IMR-90 (cell line): ENCODE results near the gene BRAF. TPM values are rescaled to one million over a fixed set of nuclear protein-coding genes. Genes with fewer than 3 reads are reported as not detected.

Source experiments
- ATAC-seq: fragments of 200-7000 bp; cut with Tn5 transposase; 2 replicates; pipeline ENCODE4 v1.9.1; 2020; ENCODE audit warnings: low read depth, mild to moderate bottlenecking, moderate library complexity
- BruUV-seq: library from RNA; stranded (reverse); fragments of 400-500 nt; replicated peaks from 2 replicates; lab custom pipeline; 2021; lab: Mats Ljungman, UMichigan
- CTCF ChIA-PET: fragments of 300-600 bp; formaldehyde crosslinking; extraction: SDS; loops from one replicate; lab custom pipeline; 2021; ENCODE audit warnings: antibody characterized with exemption; lab: Yijun Ruan, JAX
- POLR2A ChIA-PET: fragments of 300-600 bp; sonication (Branson Sonifier 250); formaldehyde crosslinking; loops from one replicate; lab custom pipeline; 2022; ENCODE audit warnings: antibody characterized with exemption; ENCODE audit not compliant: unreplicated experiment; lab: Charles Lee
- DNase-seq: peaks from one replicate; pipeline ENCODE4 v3.0.0; 2013
- H2AFZ ChIP-seq: replicated peaks from 2 replicates; pipeline ENCODE3; 2013; ENCODE audit warnings: low read length, mild to moderate bottlenecking; ENCODE audit not compliant: poor library complexity
- H2AK5ac ChIP-seq: 2 replicates; pipeline ENCODE4 v1.6.1; 2013; ENCODE audit warnings: low read depth, low read length, inconsistent platforms
- H2AK9ac ChIP-seq: replicated peaks from 2 replicates; pipeline ENCODE3; 2013; ENCODE audit warnings: mild to moderate bottlenecking, low read depth, low read length, moderate library complexity; ENCODE audit not compliant: poor library complexity
- H2BK120ac ChIP-seq: 2 replicates; pipeline ENCODE4 v1.6.1; 2013; ENCODE audit warnings: low read depth, low read length, inconsistent platforms
- H2BK15ac ChIP-seq: 3 replicates; pipeline ENCODE4 v1.6.1; 2013; ENCODE audit warnings: low read depth, low read length, inconsistent platforms
- H2BK20ac ChIP-seq: 2 replicates; pipeline ENCODE4 v1.6.1; 2013; ENCODE audit warnings: low read depth, mild to moderate bottlenecking, inconsistent platforms, low read length, moderate library complexity
- H2BK5ac ChIP-seq: 2 replicates; pipeline ENCODE4 v1.6.1; 2013; ENCODE audit warnings: mild to moderate bottlenecking, low read depth, low read length, inconsistent platforms; ENCODE audit not compliant: poor library complexity, severe bottlenecking
- H3K14ac ChIP-seq: replicated peaks from 2 replicates; pipeline ENCODE4 v1.6.1; 2013; ENCODE audit warnings: low read depth, low read length, inconsistent platforms
- H3K18ac ChIP-seq: 2 replicates; pipeline ENCODE4 v1.6.1; 2013; ENCODE audit warnings: low read depth, low read length, control low read depth
- H3K23ac ChIP-seq: 2 replicates; pipeline ENCODE4 v1.6.1; 2013; ENCODE audit warnings: low read depth, low read length, inconsistent platforms
- H3K27ac ChIP-seq: 2 replicates; pipeline ENCODE4 v1.5.1; 2013; ENCODE audit warnings: mild to moderate bottlenecking, control low read depth, low read length; ENCODE audit not compliant: insufficient read depth
- H3K27me3 ChIP-seq: 2 replicates; pipeline ENCODE4 v1.6.1; 2013; ENCODE audit warnings: low read length; ENCODE audit not compliant: control insufficient read depth, insufficient read depth
- H3K36me3 ChIP-seq: 2 replicates; pipeline ENCODE4 v1.6.1; 2013; ENCODE audit warnings: low read length, mixed read lengths; ENCODE audit not compliant: control insufficient read depth, insufficient read depth
- H3K4ac ChIP-seq: 2 replicates; pipeline ENCODE4 v1.6.1; 2013; ENCODE audit warnings: low read depth, low read length, inconsistent platforms
- H3K4me1 ChIP-seq: 2 replicates; pipeline ENCODE4 v1.6.1; 2013; ENCODE audit warnings: low read length, mixed read lengths; ENCODE audit not compliant: control insufficient read depth, insufficient read depth
- H3K4me2 ChIP-seq: 2 replicates; pipeline ENCODE4 v1.6.1; 2013; ENCODE audit warnings: low read depth, mild to moderate bottlenecking, control low read depth, low read length, moderate library complexity
- H3K4me3 ChIP-seq: 2 replicates; pipeline ENCODE4 v1.5.1; 2013; ENCODE audit warnings: low read depth, mild to moderate bottlenecking, control low read depth, low read length, moderate library complexity; ENCODE audit not compliant: insufficient read depth
- H3K56ac ChIP-seq: 2 replicates; pipeline ENCODE4 v1.6.1; 2013; ENCODE audit warnings: low read length, inconsistent platforms; ENCODE audit not compliant: insufficient read depth; ENCODE audit errors: extremely low read depth
- H3K79me1 ChIP-seq, 2 experiments: 2 replicates each; pipeline ENCODE4 v1.6.1; 2013; ENCODE audit warnings: low read length in 2 of 2, inconsistent platforms in 1 of 2, low read depth in 1 of 2
- H3K9ac ChIP-seq: 2 replicates; pipeline ENCODE4 v1.6.1; 2013; ENCODE audit warnings: low read depth, low read length, control low read depth
- H3K9me1 ChIP-seq: 2 replicates; pipeline ENCODE4 v1.6.1; 2013; ENCODE audit warnings: low read length, inconsistent platforms; ENCODE audit not compliant: insufficient read depth
- H3K9me3 ChIP-seq: 2 replicates; pipeline ENCODE4 v1.6.1; 2013; ENCODE audit warnings: low read length; ENCODE audit not compliant: control insufficient read depth, insufficient read depth
- H4K20me1 ChIP-seq: 2 replicates; pipeline ENCODE4 v1.6.1; 2013; ENCODE audit warnings: low read length, inconsistent platforms; ENCODE audit not compliant: insufficient read depth
- H4K5ac ChIP-seq: 2 replicates; pipeline ENCODE4 v1.6.1; 2013; ENCODE audit warnings: mild to moderate bottlenecking, low read depth, low read length, control low read depth
- H4K8ac ChIP-seq, 2 experiments: 2 replicates each; pipeline ENCODE4 v1.6.1; 2013; ENCODE audit warnings: low read depth in 2 of 2, low read length in 2 of 2, control low read depth in 1 of 2, inconsistent platforms in 1 of 2
- H4K91ac ChIP-seq: 2 replicates; pipeline ENCODE4 v1.6.1; 2013; ENCODE audit warnings: low read depth, low read length, inconsistent platforms; ENCODE audit not compliant: insufficient read depth
- BHLHE40 ChIP-seq: fragments of 150-350 bp; IDR thresholded peaks from 2 replicates; pipeline ENCODE4 v1.6.1; 2016; ENCODE audit warnings: mild to moderate bottlenecking, low read depth, low read length
- CEBPB ChIP-seq: IDR thresholded peaks from 2 replicates; pipeline ENCODE4 v1.6.1; 2012; ENCODE audit warnings: low read depth, low read length, improper control_type of control experiment
- CHD1 ChIP-seq: IDR thresholded peaks from 2 replicates; pipeline ENCODE4 v1.6.1; 2012; ENCODE audit warnings: low read depth, low read length, improper control_type of control experiment
- CTCF ChIP-seq: conservative IDR thresholded peaks from 2 replicates; pipeline ENCODE4 v1.5.1; 2012; ENCODE audit warnings: mild to moderate bottlenecking, low read depth, low read length, improper control_type of control experiment
- ELK1 ChIP-seq: fragments of 150-350 bp; IDR thresholded peaks from 2 replicates; pipeline ENCODE4 v1.6.1; 2016; ENCODE audit warnings: low read depth, mild to moderate bottlenecking, low read length, moderate library complexity, borderline replicate concordance
- FOS ChIP-seq: fragments of 150-350 bp; IDR thresholded peaks from 2 replicates; pipeline ENCODE4 v1.6.1; 2016; ENCODE audit warnings: low read depth, low read length
- MAFK ChIP-seq: IDR thresholded peaks from 2 replicates; pipeline ENCODE4 v1.6.1; 2012; ENCODE audit warnings: low read depth, low read length, improper control_type of control experiment
- MAZ ChIP-seq: IDR thresholded peaks from 2 replicates; pipeline ENCODE4 v1.6.1; 2012; ENCODE audit warnings: low read depth, mild to moderate bottlenecking, low read length, improper control_type of control experiment, moderate library complexity, borderline replicate concordance
- MXI1 ChIP-seq: IDR thresholded peaks from 2 replicates; pipeline ENCODE4 v1.6.1; 2012; ENCODE audit warnings: low read depth, mild to moderate bottlenecking, low read length, moderate library complexity, borderline replicate concordance
- NFE2L2 ChIP-seq: fragments of 150-350 bp; IDR thresholded peaks from 2 replicates; pipeline ENCODE4 v1.6.1; 2016; ENCODE audit warnings: low read depth, mild to moderate bottlenecking, low read length
- POLR2A ChIP-seq: IDR thresholded peaks from 2 replicates; pipeline ENCODE4 v1.6.1; 2012; ENCODE audit warnings: mild to moderate bottlenecking, low read depth, low read length
- RAD21 ChIP-seq: IDR thresholded peaks from 2 replicates; pipeline ENCODE4 v1.6.1; 2012; ENCODE audit warnings: low read length, improper control_type of control experiment
- RCOR1 ChIP-seq: IDR thresholded peaks from 2 replicates; pipeline ENCODE4 v1.6.1; 2012; ENCODE audit warnings: mild to moderate bottlenecking, low read length, improper control_type of control experiment; ENCODE audit not compliant: insufficient replicate concordance
- RFX5 ChIP-seq: IDR thresholded peaks from 2 replicates; pipeline ENCODE4 v1.8.0; 2012; ENCODE audit warnings: low read depth, mild to moderate bottlenecking, low read length, moderate library complexity
- SMC3 ChIP-seq: fragments of 150-350 bp; IDR thresholded peaks from 2 replicates; pipeline ENCODE4 v1.6.1; 2016; ENCODE audit warnings: low read depth, mild to moderate bottlenecking, antibody characterized with exemption, low read length, moderate library complexity
- USF2 ChIP-seq: fragments of 150-350 bp; IDR thresholded peaks from 2 replicates; pipeline ENCODE4 v1.6.1; 2017; ENCODE audit warnings: mild to moderate bottlenecking, antibody characterized with exemption, low read length, low read depth
- WGBS, 2 experiments: methylation state at CpG; one replicate each; pipeline versions ENCODE4 v1.1.5 to v1.1.7; 2013; ENCODE audit warnings: missing lambda C conversion rate in 2 of 2; ENCODE audit not compliant: insufficient read length in 1 of 2; ENCODE audit errors: extremely low coverage in 2 of 2; 5-methylcytosine and 5-hydroxymethylcytosine counted together
- dilution Hi-C: fragments of 300-500 bp; cut with HindIII; formaldehyde crosslinking; loops from one replicate; pipeline ENCODE4 v1.14.3; 2018; ENCODE audit warnings: low sequenced_read_pairs; ENCODE audit not compliant: unreplicated experiment
- in situ Hi-C: fragments of 300-500 bp; cut with MboI; formaldehyde crosslinking; loops from 3 replicates; pipeline ENCODE4 v1.14.3; 2019; ENCODE audit warnings: low sequenced_read_pairs, inconsistent platforms, mixed read lengths
- intact Hi-C: fragments of 100-400 bp; cut with micrococcal nuclease; formaldehyde crosslinking; loops from 2 replicates; pipeline ENCODE4 v1.10.0; 2022
- polyA plus RNA-seq, 3 experiments: library from polyadenylated mRNA; depleted of rRNA; stranded (reverse); fragments of >200 nt; gene quantifications; 2 replicates each; pipeline ENCODE4 v1.2.3, GENCODE V29; 2012; ENCODE audit warnings: low replicate concordance in 1 of 3
- total RNA-seq: library from RNA; depleted of rRNA; stranded (reverse); fragments of >200 nt; gene quantifications from 2 replicates; pipeline ENCODE4 v1.2.3, GENCODE V29; 2012

Gene BRAF
- total and polyA plus RNA-seq, 2 of the 4 experiments (the other 2 are of a cell fraction), result 5.7 to 12.9 TPM

- WGBS, 2 experiments, result no CpG with 5 or more reads among the region's 5 CpGs
- ChIA-PET POLR2A (no interaction called here), CTCF (interaction anchor here (0.6 kb wide), 1 partner anchor 570 kb away, joined by 3 read pairs; no protein-coding TSS in a partner anchor)
- Histone ChIP-seq H3K79me1 (no peaks in the 10 kb centered on the region), H3K27ac (no peak overlapping the region), H2AFZ (no peak overlapping the region), H2BK15ac (no peak overlapping the region), H3K4me1 (no peaks in the 10 kb centered on the region), H3K14ac (no peak overlapping the region), H2AK9ac (no peak overlapping the region), H3K56ac (no peak overlapping the region), H4K5ac (no peak overlapping the region), H3K4ac (no peak overlapping the region), H4K8ac (no peak overlapping the region), H3K9me3 (no peaks in the 10 kb centered on the region), H2BK20ac (no peak overlapping the region), H4K20me1 (no peaks in the 10 kb centered on the region), H3K27me3 (peaks cover 2% of the 10 kb centered on the region; the same call in 1 of the 2 replicates), H4K91ac (no peak overlapping the region), H3K18ac (no peak overlapping the region), H2AK5ac (no peak overlapping the region), H3K9me1 (no peaks in the 10 kb centered on the region), H3K4me3 (no peak overlapping the region), H3K23ac (no peak overlapping the region), H3K9ac (no peak overlapping the region), H3K36me3 (no peaks in the 10 kb centered on the region), H3K4me2 (no peak overlapping the region), H2BK120ac (no peak overlapping the region), H2BK5ac (no peak overlapping the region)
- no TSS peak for BruUV-seq
- in situ Hi-C loops, result no loop called here
- intact Hi-C loops, result no loop called here
- TF ChIP-seq MAFK (no peak), ELK1 (no peak), RAD21 (no peak), FOS (no peak), BHLHE40 (no peak), CHD1 (no peak), NFE2L2 (no peak), CTCF (no peak), RFX5 (no peak), POLR2A (no peak), MAZ (no peak), MXI1 (no peak), USF2 (no peak), RCOR1 (no peak), SMC3 (no peak), CEBPB (no peak)
- ATAC-seq (no peak), DNase-seq (no peak)
- dilution Hi-C loops, result no loop called here
Measured at GRCh38 chr7:140966561-140967233, 42.0 kb upstream of the BRAF start.
